ENCODE data around the gene DCN.
"Not testable (repeated sequence)": the region's sequence is repeated elsewhere in the genome, so short reads cannot be mapped to it uniquely, and the experiment has no call there.

Gene DCN

GRCh38 chr12:91182636-91183455, at the start of gene DCN:
Gene DCN, minus strand, starts transcription at chr12:91182817. Its CDS starts 4,265 bp downstream, at chr12:91178552.
- no peak for DNase-seq (ENCODE audit: low read depth)

- DNase-seq (ENCODE audit: low read depth) = no peak
These were observed 48.2 kb upstream of the DCN start for GRCh38 chr12:91230841-91231240.

- no peak for DNase-seq (ENCODE audit: low read depth)
These were observed 44.3 kb upstream of the DCN start for GRCh38 chr12:91226951-91227350.

- no peak for DNase-seq (ENCODE audit: low read depth)
These were observed 42.7 kb upstream of the DCN start for GRCh38 chr12:91225316-91225715.

DNA sequence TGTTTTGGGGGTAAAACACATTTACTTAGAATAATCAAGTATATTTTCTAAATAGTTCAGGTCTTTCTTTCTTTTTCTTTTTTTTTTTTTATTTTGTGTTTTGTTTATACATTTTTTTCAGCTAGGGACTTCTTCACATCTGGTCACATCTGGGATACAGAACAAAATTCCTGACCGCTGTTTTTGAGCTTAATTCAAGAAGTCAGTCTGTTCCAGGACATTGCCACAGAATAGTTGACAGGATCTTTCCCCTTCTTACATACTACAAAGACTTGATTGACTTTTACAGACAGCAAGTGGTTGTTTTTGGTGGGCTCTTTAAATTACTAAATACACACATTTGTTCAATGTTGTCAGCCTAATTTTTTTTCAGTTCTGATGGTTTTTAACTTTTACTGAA, 41.8 kb upstream of the DCN start:
- no peak for DNase-seq (ENCODE audit: low read depth)

- DNase-seq (ENCODE audit: low read depth) = no peak
These were observed 40.1 kb upstream of the DCN start for GRCh38 chr12:91222746-91223145.

DNA sequence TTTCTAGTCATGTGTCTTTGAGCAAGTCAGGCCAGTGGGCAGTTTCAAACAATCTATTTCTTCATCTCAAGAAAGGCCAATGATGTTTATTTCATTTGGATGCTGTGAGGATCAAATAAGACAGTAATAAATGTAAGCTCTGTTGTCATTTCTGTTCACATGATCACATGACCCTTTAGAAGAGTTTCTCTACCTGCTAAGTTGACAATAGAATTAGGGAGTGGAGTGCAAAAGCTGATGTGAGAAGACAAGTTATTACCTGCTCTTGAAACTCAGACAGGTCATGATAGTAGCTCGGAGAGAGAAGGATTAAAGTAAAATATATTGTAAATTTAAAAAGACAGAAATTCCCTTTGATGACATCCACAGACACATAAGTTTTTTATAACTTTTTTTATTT, 37.3 kb upstream of the DCN start:
- no peak for DNase-seq (ENCODE audit: low read depth)

- DNase-seq (ENCODE audit: low read depth) = no peak
These were observed 36.9 kb upstream of the DCN start for GRCh38 chr12:91219511-91219910.

DNA sequence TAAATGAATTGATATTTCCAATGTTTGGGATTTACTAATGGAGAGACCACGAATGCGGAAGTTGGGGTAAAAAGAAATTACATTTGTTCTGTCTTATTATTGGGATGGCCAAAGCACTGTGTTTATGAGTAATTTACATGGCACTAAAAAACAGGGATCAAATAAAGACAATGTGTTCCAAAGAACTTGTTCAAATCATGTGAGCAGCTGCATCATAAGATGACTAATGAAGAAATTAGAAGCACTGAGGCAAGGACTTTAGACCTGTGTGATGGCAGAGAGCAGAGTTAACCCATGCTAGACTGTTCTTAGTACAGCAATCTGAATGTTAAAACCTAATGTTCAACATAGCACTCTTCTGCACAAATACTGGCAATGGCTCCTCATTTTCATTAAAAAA, 34.3 kb upstream of the DCN start:
- no peak for DNase-seq (ENCODE audit: low read depth)

DNA sequence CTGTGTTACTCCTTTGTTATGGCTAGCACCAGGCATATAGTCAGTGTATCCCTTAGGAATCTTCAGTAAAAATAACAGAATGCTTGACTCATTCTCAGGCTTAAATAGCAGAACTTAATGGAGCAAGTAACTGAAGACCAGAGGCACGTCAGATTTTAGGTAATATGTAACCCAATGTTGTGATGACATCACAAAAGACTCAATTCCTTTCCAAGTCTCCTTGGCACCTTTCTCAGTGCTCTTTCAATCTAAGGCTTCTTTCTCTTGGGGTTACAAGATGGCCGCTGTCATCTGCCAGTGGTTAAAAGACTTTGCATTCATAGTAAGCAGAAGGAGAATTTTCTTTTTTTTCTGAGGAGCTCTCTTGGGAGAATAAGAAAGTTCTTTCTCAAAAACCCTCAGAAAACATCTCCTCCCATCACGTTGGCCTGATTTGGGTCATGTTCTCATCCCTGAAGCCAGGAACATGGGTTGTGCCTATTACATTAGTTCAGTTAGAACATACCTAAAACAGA, 33.4 kb upstream of the DCN start:
- DNase-seq (ENCODE audit: low read depth) = no peak

- DNase-seq (ENCODE audit: low read depth) = no peak
These were observed 29.2 kb upstream of the DCN start for GRCh38 chr12:91211866-91212265.

DNA sequence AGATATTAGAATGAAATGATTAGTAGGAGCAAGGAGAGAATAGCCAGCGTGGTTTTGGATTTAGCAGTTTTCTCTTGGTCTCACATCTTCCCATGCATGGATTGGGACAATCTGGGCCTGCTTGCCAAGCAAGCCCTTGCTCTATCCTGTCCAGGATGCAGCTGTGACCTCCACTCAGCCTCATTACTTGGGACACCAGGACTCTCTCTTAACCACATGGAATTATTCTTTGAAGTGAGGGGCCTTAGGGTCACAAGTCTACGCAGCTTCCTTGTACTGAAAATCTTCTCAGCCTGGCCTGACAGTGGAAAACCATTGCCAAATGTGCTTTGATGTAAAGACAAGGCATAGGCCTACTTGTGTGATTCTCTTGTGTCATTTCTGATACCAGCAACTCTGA, 28.0 kb upstream of the DCN start:
- no peak for DNase-seq (ENCODE audit: low read depth)

- DNase-seq (ENCODE audit: low read depth) = no peak
These were observed 27.5 kb upstream of the DCN start for GRCh38 chr12:91210144-91210543.

- DNase-seq (ENCODE audit: low read depth) = not testable (repeated sequence)
These were observed 24.7 kb upstream of the DCN start for GRCh38 chr12:91207301-91207700.

DNA sequence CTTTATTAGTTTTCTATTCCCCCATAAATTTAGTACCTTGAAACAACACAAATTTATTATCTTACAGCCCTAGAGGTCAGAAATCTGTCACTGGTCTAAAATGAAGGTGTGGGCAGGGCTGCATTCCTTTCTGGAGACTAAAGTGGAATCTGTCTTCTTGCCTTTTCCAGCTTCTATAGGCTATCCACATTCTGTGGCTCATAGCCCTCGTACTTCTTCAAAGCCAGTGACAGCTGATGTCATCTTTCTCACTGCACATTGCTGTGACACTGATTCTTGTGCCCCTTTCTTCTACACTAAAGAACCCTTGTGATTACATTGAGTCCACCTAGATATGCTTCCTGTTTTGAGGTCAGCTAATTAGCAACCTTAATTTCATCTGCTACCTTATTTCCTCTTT, 23.2 kb upstream of the DCN start:
- DNase-seq (ENCODE audit: low read depth) = no peak

DNA sequence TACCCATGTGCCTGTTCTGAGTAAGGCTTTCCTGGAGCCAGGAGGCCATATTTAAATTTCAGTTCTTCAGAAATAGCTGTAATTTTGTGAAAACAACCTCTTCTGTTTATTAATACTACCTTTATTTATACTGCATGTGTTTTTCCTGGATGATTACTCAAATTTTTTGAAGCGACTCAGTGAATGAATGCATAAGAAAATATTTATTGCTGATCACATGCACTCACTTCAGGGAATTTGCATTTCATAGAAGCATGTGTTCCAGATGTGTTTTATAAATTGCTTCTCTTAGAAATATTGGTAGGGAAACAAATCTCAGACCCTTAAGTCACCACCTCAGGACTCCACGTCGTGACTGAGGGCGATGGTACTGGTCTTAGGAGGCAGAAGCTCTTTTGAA, 21.8 kb upstream of the DCN start:
- no peak for DNase-seq (ENCODE audit: low read depth)

DNA sequence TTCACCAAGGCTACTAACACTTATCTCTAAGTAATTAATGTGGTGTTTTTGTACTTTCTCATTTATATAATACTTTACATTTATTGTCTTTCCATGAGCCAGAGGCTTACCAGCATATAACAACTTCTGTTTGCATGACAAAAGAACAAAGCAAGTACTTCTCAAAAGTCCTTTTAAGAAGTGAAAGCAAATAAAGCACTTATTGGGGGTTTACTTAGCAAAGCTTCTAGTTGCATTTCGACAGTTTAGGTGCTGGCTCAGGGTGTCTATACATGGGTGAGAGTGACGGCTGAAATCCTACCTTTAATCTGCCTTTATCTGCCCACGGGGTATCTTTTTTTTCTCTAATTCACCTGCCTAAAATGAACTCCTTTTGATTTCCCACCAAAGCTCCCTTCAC, 21.0 kb upstream of the DCN start:
- DNase-seq (ENCODE audit: low read depth) = no peak

DNA sequence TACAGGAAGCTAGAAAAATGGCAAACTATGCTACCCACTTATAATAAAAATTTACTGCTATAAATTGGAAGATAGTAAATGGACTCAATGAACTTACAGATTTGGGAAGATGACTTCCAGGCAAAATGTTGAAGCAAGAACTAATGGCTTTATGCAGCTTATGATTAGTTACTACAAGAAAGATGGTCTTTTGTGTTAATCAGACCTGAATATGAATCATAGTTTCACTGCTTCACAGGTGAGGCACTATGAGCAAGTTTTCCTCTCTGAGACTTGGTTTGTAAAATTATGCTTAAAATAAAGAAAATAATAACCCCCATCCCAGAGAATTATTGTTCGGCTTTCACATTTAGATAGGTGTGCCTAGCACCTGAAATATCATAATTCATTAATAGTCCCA, 19.8 kb upstream of the DCN start:
- no peak for DNase-seq (ENCODE audit: low read depth)

DNA sequence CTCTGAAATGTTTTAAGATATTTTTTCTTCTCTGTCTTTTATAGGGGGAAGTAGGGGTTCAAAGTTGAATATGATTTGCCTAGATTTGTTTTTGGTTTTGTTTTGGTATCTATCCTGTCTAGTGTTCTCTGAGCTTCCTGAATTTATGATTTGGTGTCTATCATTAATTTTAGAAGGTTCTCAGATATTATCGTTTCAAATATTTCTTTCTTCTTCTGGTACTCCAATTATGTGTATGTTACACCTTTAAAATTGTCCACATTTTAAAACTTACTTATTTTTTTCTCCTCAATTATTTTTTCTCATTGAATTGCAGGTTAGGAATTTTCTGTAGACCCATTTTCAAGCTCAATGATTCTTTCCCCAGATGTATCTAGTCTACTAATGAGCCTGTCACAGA, 13.8 kb upstream of the DCN start:
- DNase-seq (ENCODE audit: low read depth) = no peak

DNA sequence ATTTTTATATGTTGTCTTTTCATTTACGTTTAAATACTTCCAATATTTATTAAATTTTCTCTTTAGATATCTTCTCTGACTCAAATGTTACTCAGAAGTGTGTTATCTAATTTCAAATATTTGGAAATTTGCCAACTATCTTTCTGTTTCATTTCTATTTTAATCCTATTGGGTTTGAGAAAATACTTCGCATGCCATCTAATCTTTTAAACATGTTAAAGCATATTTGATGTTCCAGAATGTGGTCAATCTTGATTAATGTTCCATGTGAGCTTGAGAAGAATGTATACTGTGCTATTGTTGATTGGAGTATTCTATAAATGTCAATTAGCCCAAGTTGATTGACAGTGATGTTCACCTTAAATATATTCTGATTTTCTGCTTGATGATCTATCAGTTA, 11.9 kb upstream of the DCN start:
- no peak for DNase-seq (ENCODE audit: low read depth)

GRCh38 chr12:91191513-91192111, 9.0 kb upstream of the DCN start:
- DNase-seq (ENCODE audit: low read depth) = no peak

DNA sequence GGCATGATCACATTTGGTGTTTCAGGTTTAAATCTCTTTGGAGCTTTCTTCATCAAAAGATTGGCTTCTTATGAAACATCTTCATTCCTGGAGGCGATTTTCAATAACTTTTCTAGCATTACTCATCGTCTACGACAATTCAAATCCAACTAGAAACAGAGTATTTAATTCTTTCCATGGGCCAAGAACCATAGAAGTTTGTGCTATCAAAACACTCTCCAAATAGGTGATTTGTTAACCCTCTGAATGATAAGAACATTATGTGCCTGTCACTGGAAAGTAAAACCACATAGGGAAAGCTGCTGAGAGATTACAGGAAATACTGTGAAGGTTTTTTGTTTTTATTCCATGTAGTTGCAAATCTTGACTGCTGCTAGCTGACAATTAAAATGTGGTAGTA, 6.9 kb upstream of the DCN start:
- no peak for DNase-seq (ENCODE audit: low read depth)

- no peak for DNase-seq (ENCODE audit: low read depth)
These were observed 6.2 kb upstream of the DCN start for GRCh38 chr12:91188778-91189177.

DNA sequence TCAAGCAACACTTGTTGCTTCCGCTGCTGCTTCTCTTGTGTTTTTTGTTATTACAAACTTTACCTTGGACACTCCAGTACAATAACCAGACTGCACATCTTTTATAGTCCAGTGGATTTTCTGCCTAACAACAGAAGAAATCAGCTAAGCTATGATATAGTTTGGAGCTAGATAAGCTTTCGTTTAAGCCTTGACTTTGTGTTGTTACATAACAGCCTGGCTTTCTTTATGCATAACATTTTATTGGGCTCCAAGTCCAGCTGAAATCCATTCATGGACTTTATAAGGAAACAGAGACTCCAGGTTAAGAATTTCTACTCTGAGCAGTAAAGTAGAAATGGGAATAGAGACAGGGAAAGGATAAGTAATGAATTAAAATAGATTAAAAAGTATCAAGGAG, 3.5 kb upstream of the DCN start:
- DNase-seq (ENCODE audit: low read depth) = no peak

All from activated T-helper 1 cell treated with Interleukin-2 at 50 U/mL for 16 hours (primary cell).